ENCODE results near the gene ATP6V0D1. TPM values are rescaled to one million over a fixed set of nuclear protein-coding genes. Genes with fewer than 3 reads are reported as not detected.

ATP6V0D1 gene
- polyA plus RNA-seq, 1 donor from 2014 or later = 188 TPM

- Histone ChIP-seq H4K20me1 (ENCODE audit: insufficient read depth) (no peaks in the 10 kb centered on the region), H3K4me3 (ENCODE audit: low read length) (peak overlapping the region; percentile 35), H2AFZ (ENCODE audit: low read depth, low read length) (peak overlapping the region; percentile 32), H3K27ac (ENCODE audit: low read length) (peak overlapping the region; percentile 31), H3K9ac (ENCODE audit: low read length) (peak overlapping the region; percentile 24), H3K27me3 (ENCODE audit: insufficient read depth, low read depth, low read length) (no peaks in the 10 kb centered on the region), H3K4me2 (ENCODE audit: low read length) (no peak overlapping the region), H3K9me3 (ENCODE audit: low read length) (no peaks in the 10 kb centered on the region), H3K9me2 (ENCODE audit: insufficient read depth, low read length) (no peaks in the 10 kb centered on the region), H3K36me3 (ENCODE audit: insufficient read depth, low read length) (no peaks in the 10 kb centered on the region), H3K79me2 (replicated peaks; ENCODE audit: insufficient read depth, low read length) (no peaks in the 10 kb centered on the region), H3F3A (ENCODE audit: insufficient read depth, low read length, poor library complexity, severe bottlenecking) (no peaks in the 10 kb centered on the region)
- TF ChIP-seq EP300 (conservative IDR thresholded peaks at IDR 0.05; ENCODE audit: poor library complexity, severe bottlenecking) (no peak), REST (IDR thresholded peaks at IDR 0.05; ENCODE audit: borderline replicate concordance) (no peak), SMC3 (conservative IDR thresholded peaks at IDR 0.05; ENCODE audit: poor library complexity) (no peak), RAD21 (conservative IDR thresholded peaks at IDR 0.05) (no peak), TAF1 (IDR thresholded peaks at IDR 0.05; ENCODE audit: low read depth) (no peak), EZH2 (IDR thresholded peaks at IDR 0.05; ENCODE audit: borderline replicate concordance, insufficient read depth, low read length, poor library complexity, severe bottlenecking) (no peak), POLR2AphosphoS5 (IDR thresholded peaks at IDR 0.05) (no peak), MXI1 (conservative IDR thresholded peaks at IDR 0.05; ENCODE audit: poor library complexity, severe bottlenecking) (no peak)
- TF ChIP-seq, protein P1, sequence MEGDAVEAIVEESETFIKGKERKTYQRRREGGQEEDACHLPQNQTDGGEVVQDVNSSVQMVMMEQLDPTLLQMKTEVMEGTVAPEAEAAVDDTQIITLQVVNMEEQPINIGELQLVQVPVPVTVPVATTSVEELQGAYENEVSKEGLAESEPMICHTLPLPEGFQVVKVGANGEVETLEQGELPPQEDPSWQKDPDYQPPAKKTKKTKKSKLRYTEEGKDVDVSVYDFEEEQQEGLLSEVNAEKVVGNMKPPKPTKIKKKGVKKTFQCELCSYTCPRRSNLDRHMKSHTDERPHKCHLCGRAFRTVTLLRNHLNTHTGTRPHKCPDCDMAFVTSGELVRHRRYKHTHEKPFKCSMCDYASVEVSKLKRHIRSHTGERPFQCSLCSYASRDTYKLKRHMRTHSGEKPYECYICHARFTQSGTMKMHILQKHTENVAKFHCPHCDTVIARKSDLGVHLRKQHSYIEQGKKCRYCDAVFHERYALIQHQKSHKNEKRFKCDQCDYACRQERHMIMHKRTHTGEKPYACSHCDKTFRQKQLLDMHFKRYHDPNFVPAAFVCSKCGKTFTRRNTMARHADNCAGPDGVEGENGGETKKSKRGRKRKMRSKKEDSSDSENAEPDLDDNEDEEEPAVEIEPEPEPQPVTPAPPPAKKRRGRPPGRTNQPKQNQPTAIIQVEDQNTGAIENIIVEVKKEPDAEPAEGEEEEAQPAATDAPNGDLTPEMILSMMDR (IDR thresholded peaks at IDR 0.05; ENCODE audit: poor library complexity, severe bottlenecking) = no peak
Measured at GRCh38 chr16:67395458-67396158, 85.3 kb downstream of the ATP6V0D1 start.

- no peak for TF ChIP-seq POLR2AphosphoS5 (IDR thresholded peaks at IDR 0.05)
- no peak for TF ChIP-seq TAF1 (IDR thresholded peaks at IDR 0.05; ENCODE audit: low read depth)
- no peak for TF ChIP-seq SMC3 (conservative IDR thresholded peaks at IDR 0.05; ENCODE audit: poor library complexity)
- no peak for TF ChIP-seq RAD21 (conservative IDR thresholded peaks at IDR 0.05)
- TF ChIP-seq EZH2 (IDR thresholded peaks at IDR 0.05; ENCODE audit: borderline replicate concordance, insufficient read depth, low read length, poor library complexity, severe bottlenecking) = no peak
- no peak for TF ChIP-seq EP300 (conservative IDR thresholded peaks at IDR 0.05; ENCODE audit: poor library complexity, severe bottlenecking)
- TF ChIP-seq, protein P1 (IDR thresholded peaks at IDR 0.05; ENCODE audit: poor library complexity, severe bottlenecking) = no peak
- TF ChIP-seq MXI1 (conservative IDR thresholded peaks at IDR 0.05; ENCODE audit: poor library complexity, severe bottlenecking) = no peak
- TF ChIP-seq REST (IDR thresholded peaks at IDR 0.05; ENCODE audit: borderline replicate concordance) = no peak
- H3K9me3 ChIP-seq (ENCODE audit: low read length) = no peaks in the 10 kb centered on the region
- no peaks in the 10 kb centered on the region for H3K9me2 ChIP-seq (ENCODE audit: insufficient read depth, low read length)
- H4K20me1 ChIP-seq (ENCODE audit: insufficient read depth) = no peaks in the 10 kb centered on the region
- H3K4me3 ChIP-seq (ENCODE audit: low read length) = no peak overlapping the region
- no peak overlapping the region for H2AFZ ChIP-seq (ENCODE audit: low read depth, low read length)
- H3K79me2 ChIP-seq (replicated peaks; ENCODE audit: insufficient read depth, low read length) = no peaks in the 10 kb centered on the region
- H3K9ac ChIP-seq (ENCODE audit: low read length) = no peak overlapping the region
- no peaks in the 10 kb centered on the region for H3F3A ChIP-seq (ENCODE audit: insufficient read depth, low read length, poor library complexity, severe bottlenecking)
- no peaks in the 10 kb centered on the region for H3K27me3 ChIP-seq (ENCODE audit: insufficient read depth, low read depth, low read length)
- H3K27ac ChIP-seq (ENCODE audit: low read length) = no peak overlapping the region
- H3K4me2 ChIP-seq (ENCODE audit: low read length) = no peak overlapping the region
- H3K36me3 ChIP-seq (ENCODE audit: insufficient read depth, low read length) = no peaks in the 10 kb centered on the region
Measured at GRCh38 chr16:67395105-67395457, 85.9 kb downstream of the ATP6V0D1 start.
